Right lobe of liver (tissue), 6 donors: ENCODE measurements around the gene VSX2. TPM values are rescaled to one million over a fixed set of nuclear protein-coding genes. Genes with fewer than 3 reads are reported as not detected.

ENCODE experiments used
- ATAC-seq, 4 donors: fragments of 200-7000 bp; cut with Tn5 transposase; one replicate each; pipeline ENCODE4 v1.9.1; 2020; ENCODE audit warnings: mild to moderate bottlenecking in 4 of 4, moderate library complexity in 4 of 4
- DNase-seq, 3 donors: peaks; one replicate each; pipeline ENCODE4 v3.0.0-alpha.2; 2020
- H3K27ac ChIP-seq, 3 donors: fragments of 200-600 bp; one replicate each; pipeline ENCODE4 v1.8.0; 2022
- H3K27me3 ChIP-seq, 2 donors: fragments of 200-600 bp; one replicate each; pipeline ENCODE4 v1.8.0; 2022
- H3K36me3 ChIP-seq, 4 donors: fragments of 200-600 bp; sonication (generic) in 1 of 4; one replicate each; pipeline versions ENCODE4 v1.5.1 to v1.8.0; 2017 to 2022; ENCODE audit warnings: control low read depth in 1 of 4
- H3K4me1 ChIP-seq, 4 donors: fragments of 200-600 bp; sonication (generic) in 1 of 4; one replicate each; pipeline versions ENCODE4 v1.5.1 to v1.8.0; 2017 to 2022; ENCODE audit warnings: control low read depth in 1 of 4
- H3K4me3 ChIP-seq, 3 donors: fragments of 200-600 bp; one replicate each; pipeline ENCODE4 v1.8.0; 2022
- H3K9me3 ChIP-seq, 4 donors: fragments of 200-600 bp; sonication (generic) in 1 of 4; one replicate each; pipeline versions ENCODE4 v1.5.1 to v1.8.0; 2017 to 2022; ENCODE audit warnings: control low read depth in 1 of 4
- POLR2A ChIP-seq: fragments of 450-650 bp; IDR thresholded peaks from one replicate; pipeline ENCODE4 v1.6.1; 2017; ENCODE audit warnings: antibody characterized with exemption, mild to moderate bottlenecking
- WGBS: methylation state at CpG from one replicate; pipeline ENCODE4 v1.1.6; 2018; ENCODE audit warnings: low coverage, low lambda C conversion rate; ENCODE audit not compliant: insufficient coverage; ENCODE audit errors: missing lambda C conversion rate; 5-methylcytosine and 5-hydroxymethylcytosine counted together
- intact Hi-C, 2 donors: fragments of 100-400 bp; cut with DNase I; formaldehyde crosslinking; loops; one replicate each; pipeline versions ENCODE4 v1.11.2 to v1.14.1; 2022
- total RNA-seq, 6 experiments: library from RNA; depleted of rRNA in 2 of 6; stranded (reverse); fragments of >200 nt in 2 of 6; fragmentation: NEBNext Ultra II Directional in 3 of 6; extraction: Animal tissue kit (Norgen Biotek cat#: 25700) in 3 of 6; gene quantifications; one replicate each; pipeline versions ENCODE4 v1.1.0 to v1.2.4, GENCODE V29; 2016 to 2023
- TF ChIP-seq, protein P1 (sequence below), 4 donors: fragments of 200-600 bp in 3 of 4; fragments of 450-650 bp in 1 of 4; IDR thresholded peaks; one replicate each; pipeline versions ENCODE4 v1.5.1 to v1.8.0; 2016 to 2022; ENCODE audit warnings: antibody characterized with exemption in 4 of 4, mild to moderate bottlenecking in 2 of 4
- donor health status: DM: no; HTN: yes; CAD: no.
- donor health status: DM: no; HTN: no; CAD: no.
- donor health status: DM: no; HTN: no; CAD: no.
- donor health status: DM: no; HTN: yes; CAD: no.
- donor health status: DM: no; HTN: yes; CAD: no.

Gene VSX2
- total RNA-seq, 6 experiments from 2014 or later: not detected

DNA sequence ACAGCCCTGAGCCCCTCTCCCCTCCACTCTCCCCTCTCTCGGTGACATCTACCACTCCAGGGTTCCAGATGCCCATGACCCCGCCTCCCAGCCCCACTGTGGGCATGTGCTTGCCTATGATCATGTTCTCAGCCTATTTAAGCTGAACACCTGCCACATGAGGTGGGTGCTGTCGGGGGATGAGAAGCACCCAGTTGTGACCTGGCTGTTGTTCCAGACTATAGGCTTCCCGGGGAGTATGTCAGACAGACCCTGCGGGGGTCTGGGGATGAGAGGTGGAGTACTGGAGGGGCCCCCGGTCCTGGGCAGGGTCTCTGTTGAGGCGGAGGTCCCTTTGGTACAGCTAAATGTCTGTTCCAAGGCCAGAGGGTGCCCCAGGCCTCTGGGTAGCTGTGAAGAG, 6.0 kb downstream of the VSX2 start:
- peaks cover 0 to 18% (median 7%) of the 10 kb centered on the region in 4 donors for H3K4me1 ChIP-seq
- WGBS: 80% methylated on average over 3 of the region's 7 CpGs
- intact Hi-C loops: loop anchor here in 1 of 2 donors (5.0 kb wide), 1 partner anchor 133 kb away; no protein-coding TSS in a partner anchor
- H3K36me3 ChIP-seq: no peaks in the 10 kb centered on the region
- DNase-seq (no peak), ATAC-seq (no peak)
- TF ChIP-seq, protein P1, sequence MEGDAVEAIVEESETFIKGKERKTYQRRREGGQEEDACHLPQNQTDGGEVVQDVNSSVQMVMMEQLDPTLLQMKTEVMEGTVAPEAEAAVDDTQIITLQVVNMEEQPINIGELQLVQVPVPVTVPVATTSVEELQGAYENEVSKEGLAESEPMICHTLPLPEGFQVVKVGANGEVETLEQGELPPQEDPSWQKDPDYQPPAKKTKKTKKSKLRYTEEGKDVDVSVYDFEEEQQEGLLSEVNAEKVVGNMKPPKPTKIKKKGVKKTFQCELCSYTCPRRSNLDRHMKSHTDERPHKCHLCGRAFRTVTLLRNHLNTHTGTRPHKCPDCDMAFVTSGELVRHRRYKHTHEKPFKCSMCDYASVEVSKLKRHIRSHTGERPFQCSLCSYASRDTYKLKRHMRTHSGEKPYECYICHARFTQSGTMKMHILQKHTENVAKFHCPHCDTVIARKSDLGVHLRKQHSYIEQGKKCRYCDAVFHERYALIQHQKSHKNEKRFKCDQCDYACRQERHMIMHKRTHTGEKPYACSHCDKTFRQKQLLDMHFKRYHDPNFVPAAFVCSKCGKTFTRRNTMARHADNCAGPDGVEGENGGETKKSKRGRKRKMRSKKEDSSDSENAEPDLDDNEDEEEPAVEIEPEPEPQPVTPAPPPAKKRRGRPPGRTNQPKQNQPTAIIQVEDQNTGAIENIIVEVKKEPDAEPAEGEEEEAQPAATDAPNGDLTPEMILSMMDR (IDR thresholded peaks at IDR 0.05): no peak
- no peak for TF ChIP-seq POLR2A
- no peak overlapping the region for H3K4me3 ChIP-seq
- H3K27me3 ChIP-seq: peaks cover 13 to 29% of the 10 kb centered on the region in 2 donors
- H3K27ac ChIP-seq: no peak overlapping the region
- no peaks in the 10 kb centered on the region for H3K9me3 ChIP-seq

GRCh38 chr14:74246542-74246941, 7.3 kb downstream of the VSX2 start:
- no peaks in the 10 kb centered on the region for H3K9me3 ChIP-seq
- no peak overlapping the region for H3K4me3 ChIP-seq
- intact Hi-C loops: loop anchor here in 1 of 2 donors (5.0 kb wide), 1 partner anchor 134 kb away; no protein-coding TSS in a partner anchor
- DNase-seq (no peak), ATAC-seq (no peak)
- H3K4me1 ChIP-seq: peaks cover 0 to 5% (median under 1%) of the 10 kb centered on the region in 4 donors
- TF ChIP-seq, protein P1 (IDR thresholded peaks at IDR 0.05): no peak
- no peak for TF ChIP-seq POLR2A
- peaks cover 2 to 17% of the 10 kb centered on the region in 2 donors for H3K27me3 ChIP-seq
- no peaks in the 10 kb centered on the region for H3K36me3 ChIP-seq
- 79% methylated on average over 6 of the region's 8 CpGs for WGBS
- no peak overlapping the region for H3K27ac ChIP-seq

- WGBS: 40% methylated on average over 3 of the region's 6 CpGs
Measured at GRCh38 chr14:74248017-74248416, 8.8 kb downstream of the VSX2 start.

DNA sequence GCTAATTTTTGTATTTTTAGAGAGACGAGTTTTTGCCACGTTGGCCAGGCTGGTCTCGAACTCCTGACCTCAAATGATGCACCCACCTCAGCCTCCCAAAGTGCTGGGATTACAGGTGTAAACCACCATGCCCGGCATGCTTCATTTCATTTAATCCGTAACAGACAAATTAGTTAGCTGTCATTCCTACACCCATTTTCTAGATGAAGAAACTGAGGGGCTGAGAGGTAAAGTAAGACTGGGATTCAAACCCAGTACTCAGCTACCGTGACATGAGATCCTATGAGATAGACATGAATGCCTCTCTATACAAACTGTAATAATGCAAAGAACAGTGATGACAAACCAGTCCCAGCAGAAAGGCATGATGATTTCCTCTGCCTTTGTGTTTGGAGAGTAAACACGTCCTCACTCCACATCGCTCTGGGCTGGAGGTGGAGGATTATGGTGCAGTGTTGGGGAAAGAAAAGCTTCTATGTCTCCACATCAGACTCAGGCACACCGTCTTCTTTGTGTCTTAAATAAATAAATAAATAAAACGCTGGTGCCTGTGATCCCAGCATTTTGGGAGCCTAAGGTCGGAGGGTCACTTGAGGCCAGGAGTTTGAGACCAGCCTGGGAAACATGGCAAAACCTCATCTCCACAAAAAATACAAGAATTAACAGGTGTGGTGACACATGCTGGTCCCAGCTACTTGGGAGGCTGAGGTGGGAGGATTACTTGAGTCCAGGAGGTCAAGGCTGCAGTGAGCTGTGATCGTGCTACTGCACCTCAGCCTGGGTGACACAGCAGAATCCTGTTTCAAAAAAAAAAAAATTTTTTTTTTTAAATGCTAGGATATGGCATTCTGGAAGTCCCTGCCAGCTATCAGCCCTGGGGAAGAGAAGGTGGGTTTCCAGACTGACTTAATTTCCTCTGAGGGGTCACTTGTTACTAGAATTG, 10.5 kb downstream of the VSX2 start:
- H3K36me3 ChIP-seq: no peaks in the 10 kb centered on the region
- no peaks in the 10 kb centered on the region for H3K4me1 ChIP-seq
- peak in 1 of 4 donors; percentile 15 for ATAC-seq
- H3K4me3 ChIP-seq: no peak overlapping the region
- intact Hi-C loops: loop anchor here (5.0 kb wide), 1 partner anchor 137 kb away; no protein-coding TSS in a partner anchor
- H3K27ac ChIP-seq: no peak overlapping the region
- DNase-seq: no peak
- 58% methylated on average over 11 of the region's 12 CpGs for WGBS
- TF ChIP-seq, protein P1 (IDR thresholded peaks at IDR 0.05): no peak
- TF ChIP-seq POLR2A: no peak
- no peaks in the 10 kb centered on the region for H3K27me3 ChIP-seq
- no peaks in the 10 kb centered on the region for H3K9me3 ChIP-seq

More at GRCh38 chr14:74248017-74248416, 8.8 kb downstream of the VSX2 start:
- Histone ChIP-seq H3K4me3 (no peak overlapping the region), H3K27me3 (peaks cover 0 to 4% of the 10 kb centered on the region in 2 donors), H3K27ac (no peak overlapping the region), H3K9me3 (no peaks in the 10 kb centered on the region), H3K4me1 (no peaks in the 10 kb centered on the region), H3K36me3 (no peaks in the 10 kb centered on the region)
- TF ChIP-seq, protein P1 (IDR thresholded peaks at IDR 0.05): no peak
- TF ChIP-seq POLR2A: no peak
- intact Hi-C loops: loop anchor here in 1 of 2 donors (5.0 kb wide), 1 partner anchor 136 kb away; no protein-coding TSS in a partner anchor
- no peak for DNase-seq
- ATAC-seq: no peak
